Measurements from ENCODE around the gene TMEM178B.

TMEM178B gene

GRCh38 chr7:141203177-141203576 lies 129.3 kb downstream of the TMEM178B start:
- H3K4me3 ChIP-seq (ENCODE audit: low read length), result no peak overlapping the region
- no peak for TF ChIP-seq ZNF274 (IDR thresholded peaks at IDR 0.05; ENCODE audit: low read depth, low read length)

GRCh38 chr7:141203586-141203985 lies 129.7 kb downstream of the TMEM178B start:
- no peak overlapping the region for H3K4me3 ChIP-seq (ENCODE audit: low read length)
- TF ChIP-seq ZNF274 (IDR thresholded peaks at IDR 0.05; ENCODE audit: low read depth, low read length), result no peak

GRCh38 chr7:141207661-141208060 lies 133.8 kb downstream of the TMEM178B start:
- no peak for TF ChIP-seq ZNF274 (IDR thresholded peaks at IDR 0.05; ENCODE audit: low read depth, low read length)
- H3K4me3 ChIP-seq (ENCODE audit: low read length), result no peak overlapping the region

GRCh38 chr7:141208539-141208938 lies 134.7 kb downstream of the TMEM178B start:
- TF ChIP-seq ZNF274 (IDR thresholded peaks at IDR 0.05; ENCODE audit: low read depth, low read length), result no peak
- no peak overlapping the region for H3K4me3 ChIP-seq (ENCODE audit: low read length)

GRCh38 chr7:141209454-141209853 lies 135.6 kb downstream of the TMEM178B start:
- TF ChIP-seq ZNF274 (IDR thresholded peaks at IDR 0.05; ENCODE audit: low read depth, low read length), result no peak
- H3K4me3 ChIP-seq (ENCODE audit: low read length), result no peak overlapping the region

- H3K4me3 ChIP-seq (ENCODE audit: low read length), result no peak overlapping the region
- TF ChIP-seq ZNF274 (IDR thresholded peaks at IDR 0.05; ENCODE audit: low read depth, low read length), result no peak
These were observed 137.0 kb downstream of the TMEM178B start for GRCh38 chr7:141210862-141211261.

GRCh38 chr7:141213226-141213625 lies 139.4 kb downstream of the TMEM178B start:
- no peak for TF ChIP-seq ZNF274 (IDR thresholded peaks at IDR 0.05; ENCODE audit: low read depth, low read length)
- H3K4me3 ChIP-seq (ENCODE audit: low read length), result no peak overlapping the region

GRCh38 chr7:141217938-141218337 lies 144.1 kb downstream of the TMEM178B start:
- no peak for TF ChIP-seq ZNF274 (IDR thresholded peaks at IDR 0.05; ENCODE audit: low read depth, low read length)
- H3K4me3 ChIP-seq (ENCODE audit: low read length), result no peak overlapping the region

GRCh38 chr7:141218941-141219340 lies 145.1 kb downstream of the TMEM178B start:
- no peak overlapping the region for H3K4me3 ChIP-seq (ENCODE audit: low read length)
- no peak for TF ChIP-seq ZNF274 (IDR thresholded peaks at IDR 0.05; ENCODE audit: low read depth, low read length)

GRCh38 chr7:141220263-141220880 lies 146.5 kb downstream of the TMEM178B start:
- TF ChIP-seq ZNF274 (IDR thresholded peaks at IDR 0.05; ENCODE audit: low read depth, low read length), result no peak
- no peak overlapping the region for H3K4me3 ChIP-seq (ENCODE audit: low read length)

- H3K4me3 ChIP-seq (ENCODE audit: low read length), result no peak overlapping the region
- no peak for TF ChIP-seq ZNF274 (IDR thresholded peaks at IDR 0.05; ENCODE audit: low read depth, low read length)
These were observed 147.2 kb downstream of the TMEM178B start for GRCh38 chr7:141221007-141221612.

GRCh38 chr7:141225916-141226618 lies 152.2 kb downstream of the TMEM178B start:
- H3K4me3 ChIP-seq (ENCODE audit: low read length), result no peak overlapping the region
- no peak for TF ChIP-seq ZNF274 (IDR thresholded peaks at IDR 0.05; ENCODE audit: low read depth, low read length)

- no peak overlapping the region for H3K4me3 ChIP-seq (ENCODE audit: low read length)
- TF ChIP-seq ZNF274 (IDR thresholded peaks at IDR 0.05; ENCODE audit: low read depth, low read length), result no peak
These were observed 153.6 kb downstream of the TMEM178B start for GRCh38 chr7:141227454-141227853.

GRCh38 chr7:141228482-141228881 lies 154.6 kb downstream of the TMEM178B start:
- H3K4me3 ChIP-seq (ENCODE audit: low read length), result no peak overlapping the region
- TF ChIP-seq ZNF274 (IDR thresholded peaks at IDR 0.05; ENCODE audit: low read depth, low read length), result no peak

All from GM08714 (cell line).